Neural cell (in vitro differentiated cells): Measurements from ENCODE around the gene LRMDA. TPM values are rescaled to one million over a fixed set of nuclear protein-coding genes. Genes with fewer than 3 reads are reported as not detected.

Source experiments
- H2AFZ ChIP-seq: fragments of 200-600, 300-800 bp; sonication (generic), shearing (Covaris generic); 2 replicates; pipeline ENCODE4 v1.6.0; 2014; ENCODE audit warnings: low read depth, mild to moderate bottlenecking, antibody characterized with exemption, low read length, moderate library complexity
- H3F3A ChIP-seq: fragments of 200-600 bp; shearing (Covaris generic); 2 replicates; pipeline ENCODE4 v1.6.1; 2016; ENCODE audit warnings: mild to moderate bottlenecking, moderate library complexity, mixed read lengths, antibody characterized with exemption, low read length; ENCODE audit not compliant: insufficient read depth, poor library complexity, severe bottlenecking
- H3K27ac ChIP-seq: fragments of 200-600, 300-800 bp; sonication (generic), shearing (Covaris generic); 2 replicates; pipeline ENCODE4 v1.5.1; 2014; ENCODE audit warnings: mild to moderate bottlenecking, low read length, moderate library complexity
- H3K27me3 ChIP-seq: fragments of 300-800, 200-600 bp; sonication (generic), shearing (Covaris generic); 2 replicates; pipeline ENCODE4 v1.6.0; 2014; ENCODE audit warnings: mild to moderate bottlenecking, low read depth, low read length, moderate library complexity; ENCODE audit not compliant: insufficient read depth
- H3K36me3 ChIP-seq: fragments of 300-800, 200-600 bp; sonication (generic), shearing (Covaris generic); 2 replicates; pipeline ENCODE4 v1.5.1; 2014; ENCODE audit warnings: mild to moderate bottlenecking, antibody characterized with exemption, low read length, moderate library complexity; ENCODE audit not compliant: insufficient read depth
- H3K4me2 ChIP-seq: fragments of 300-800, 200-600 bp; sonication (generic), shearing (Covaris generic); 2 replicates; pipeline ENCODE4 v1.6.0; 2014; ENCODE audit warnings: mild to moderate bottlenecking, low read length
- H3K4me3 ChIP-seq: fragments of 300-800, 200-600 bp; sonication (generic), shearing (Covaris generic); 2 replicates; pipeline ENCODE4 v1.5.1; 2014; ENCODE audit warnings: mild to moderate bottlenecking, low read length, moderate library complexity
- H3K79me2 ChIP-seq: fragments of 200-600 bp; shearing (Covaris generic); replicated peaks from 2 replicates; pipeline ENCODE4 v1.6.0; 2014; ENCODE audit warnings: mild to moderate bottlenecking, low read length, moderate library complexity; ENCODE audit not compliant: insufficient read depth
- H3K9ac ChIP-seq: fragments of 300-800, 200-600 bp; sonication (generic), shearing (Covaris generic); 2 replicates; pipeline ENCODE4 v1.6.1; 2016; ENCODE audit warnings: mild to moderate bottlenecking, low read length, mixed read lengths
- H3K9me2 ChIP-seq: fragments of 200-600 bp; shearing (Covaris generic); 2 replicates; pipeline ENCODE4 v1.6.1; 2016; ENCODE audit warnings: mild to moderate bottlenecking, low read length, mixed read lengths; ENCODE audit not compliant: insufficient read depth
- H3K9me3 ChIP-seq: fragments of 200-600, 300-800 bp; sonication (generic), shearing (Covaris generic); 2 replicates; pipeline ENCODE4 v1.6.1; 2016; ENCODE audit warnings: mild to moderate bottlenecking, mixed run types, low read length, moderate library complexity, mixed read lengths
- H4K20me1 ChIP-seq: fragments of 200-600 bp; shearing (Covaris generic); 2 replicates; pipeline ENCODE4 v1.6.1; 2016; ENCODE audit warnings: mild to moderate bottlenecking, mixed run types; ENCODE audit not compliant: insufficient read depth
- CTCF ChIP-seq: fragments of 450-650 bp; IDR thresholded peaks from 2 replicates; pipeline ENCODE4 v1.5.1; 2014; ENCODE audit warnings: antibody characterized with exemption, mild to moderate bottlenecking, moderate library complexity; ENCODE audit not compliant: poor library complexity, severe bottlenecking
- EP300 ChIP-seq: fragments of 450-650 bp; conservative IDR thresholded peaks from 2 replicates; pipeline ENCODE4 v1.6.1; 2014; ENCODE audit warnings: antibody characterized with exemption, mild to moderate bottlenecking, moderate library complexity; ENCODE audit not compliant: poor library complexity, severe bottlenecking
- EZH2 ChIP-seq: fragments of 200-600, 300-800 bp; shearing (Covaris generic), sonication (generic); IDR thresholded peaks from 2 replicates; pipeline ENCODE4 v1.6.1; 2014; ENCODE audit warnings: antibody characterized with exemption, low read length, borderline replicate concordance, mild to moderate bottlenecking; ENCODE audit not compliant: insufficient read depth, poor library complexity, severe bottlenecking
- MXI1 ChIP-seq: fragments of 450-650 bp; conservative IDR thresholded peaks from 2 replicates; pipeline ENCODE4 v1.6.1; 2014; ENCODE audit warnings: antibody characterized with exemption, mild to moderate bottlenecking; ENCODE audit not compliant: poor library complexity, severe bottlenecking
- POLR2AphosphoS5 ChIP-seq: IDR thresholded peaks from 2 replicates; pipeline ENCODE4 v1.6.1; 2012
- RAD21 ChIP-seq: fragments of 450-650 bp; conservative IDR thresholded peaks from 2 replicates; pipeline ENCODE4 v1.6.1; 2014; ENCODE audit warnings: antibody characterized with exemption, mild to moderate bottlenecking, moderate library complexity
- REST ChIP-seq: IDR thresholded peaks from 2 replicates; pipeline ENCODE4 v1.6.1; 2012; ENCODE audit warnings: borderline replicate concordance
- SMC3 ChIP-seq: fragments of 450-650 bp; conservative IDR thresholded peaks from 2 replicates; pipeline ENCODE4 v1.6.1; 2014; ENCODE audit warnings: antibody characterized with exemption, mild to moderate bottlenecking, moderate library complexity; ENCODE audit not compliant: poor library complexity
- TAF1 ChIP-seq: IDR thresholded peaks from 2 replicates; pipeline ENCODE4 v1.6.1; 2012; ENCODE audit warnings: low read depth
- polyA plus RNA-seq: library from polyadenylated mRNA; depleted of rRNA; stranded (reverse); fragments of >200 nt; gene quantifications from 2 replicates; pipeline ENCODE4 v1.2.3, GENCODE V29; 2014

Gene LRMDA
- polyA plus RNA-seq, 1 donor from 2014 or later, result 5.6 TPM

GRCh38 chr10:75575940-75576339 lies 144.5 kb downstream of the LRMDA start:
- no peaks in the 10 kb centered on the region for H3K36me3 ChIP-seq
- H4K20me1 ChIP-seq, result no peaks in the 10 kb centered on the region
- no peak overlapping the region for H2AFZ ChIP-seq
- H3K9me2 ChIP-seq, result no peaks in the 10 kb centered on the region
- no peak overlapping the region for H3K27ac ChIP-seq
- H3K27me3 ChIP-seq, result no peaks in the 10 kb centered on the region
- TF ChIP-seq EP300 (no peak), TAF1 (no peak), SMC3 (no peak), REST (no peak), CTCF (no peak), POLR2AphosphoS5 (no peak), EZH2 (no peak), MXI1 (no peak), RAD21 (no peak)
- no peak overlapping the region for H3K9ac ChIP-seq
- no peak overlapping the region for H3K4me2 ChIP-seq
- no peak overlapping the region for H3K4me3 ChIP-seq
- H3F3A ChIP-seq, result no peaks in the 10 kb centered on the region
- no peaks in the 10 kb centered on the region for H3K79me2 ChIP-seq
- peaks cover 5% of the 10 kb centered on the region for H3K9me3 ChIP-seq

- TF ChIP-seq MXI1 (no peak), RAD21 (no peak), SMC3 (no peak), POLR2AphosphoS5 (no peak), EP300 (no peak), TAF1 (no peak), REST (no peak), EZH2 (no peak), CTCF (no peak)
- Histone ChIP-seq H3K79me2 (no peaks in the 10 kb centered on the region), H3K36me3 (no peaks in the 10 kb centered on the region)
These were observed 150.7 kb downstream of the LRMDA start for GRCh38 chr10:75582102-75582501.

More at GRCh38 chr10:75582102-75582501, 150.7 kb downstream of the LRMDA start:
- Histone ChIP-seq H3K4me2 (no peak overlapping the region), H3F3A (no peaks in the 10 kb centered on the region), H4K20me1 (no peaks in the 10 kb centered on the region), H3K4me3 (no peak overlapping the region), H2AFZ (no peak overlapping the region), H3K9ac (no peak overlapping the region), H3K9me2 (no peaks in the 10 kb centered on the region), H3K27me3 (no peaks in the 10 kb centered on the region), H3K9me3 (peaks cover 10% of the 10 kb centered on the region), H3K27ac (no peak overlapping the region)
